ENCODE measurements around the gene TIAM1.
A peak's percentile ranks its signal among the peaks of the same experiment; 100 is the strongest.

Gene TIAM1

GRCh38 chr21:31218830-31219608 is 125.0 kb downstream of the TIAM1 start:
- TF ChIP-seq GATA2 (IDR thresholded peaks at IDR 0.05; ENCODE audit: low read depth, low read length) (no peak), GATA3 (IDR thresholded peaks at IDR 0.05; ENCODE audit: low read depth, low read length) (no peak)

- TF ChIP-seq GATA3 (IDR thresholded peaks at IDR 0.05; ENCODE audit: low read depth, low read length) (no peak), GATA2 (IDR thresholded peaks at IDR 0.05; ENCODE audit: low read depth, low read length) (no peak)
Observed at GRCh38 chr21:31216206-31216605, 127.9 kb downstream of the TIAM1 start.

- TF ChIP-seq GATA2 (IDR thresholded peaks at IDR 0.05; ENCODE audit: low read depth, low read length): no peak
- no peak for TF ChIP-seq GATA3 (IDR thresholded peaks at IDR 0.05; ENCODE audit: low read depth, low read length)
Observed at GRCh38 chr21:31213787-31214186, 130.3 kb downstream of the TIAM1 start.

DNA sequence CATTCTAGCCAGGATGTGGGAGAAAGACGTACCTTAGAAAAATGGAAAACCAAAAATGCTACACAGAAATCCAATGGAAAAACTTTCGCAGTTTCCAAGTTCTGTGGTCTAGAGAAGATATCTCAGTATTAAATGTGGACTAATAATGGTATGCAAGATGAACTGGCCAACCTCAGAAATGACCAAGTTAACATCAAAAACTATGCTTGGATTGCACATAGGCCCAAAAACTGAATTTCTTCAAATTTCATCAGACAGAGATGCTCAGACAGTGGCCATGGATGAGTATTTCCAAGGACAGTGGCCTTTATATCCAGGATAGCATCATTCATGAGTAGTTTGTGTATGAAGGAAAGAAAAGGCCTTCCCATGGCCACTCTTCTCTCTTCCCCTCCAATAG is 132.2 kb downstream of the TIAM1 start:
- TF ChIP-seq GATA3 (IDR thresholded peaks at IDR 0.05; ENCODE audit: low read depth, low read length): no peak

DNA sequence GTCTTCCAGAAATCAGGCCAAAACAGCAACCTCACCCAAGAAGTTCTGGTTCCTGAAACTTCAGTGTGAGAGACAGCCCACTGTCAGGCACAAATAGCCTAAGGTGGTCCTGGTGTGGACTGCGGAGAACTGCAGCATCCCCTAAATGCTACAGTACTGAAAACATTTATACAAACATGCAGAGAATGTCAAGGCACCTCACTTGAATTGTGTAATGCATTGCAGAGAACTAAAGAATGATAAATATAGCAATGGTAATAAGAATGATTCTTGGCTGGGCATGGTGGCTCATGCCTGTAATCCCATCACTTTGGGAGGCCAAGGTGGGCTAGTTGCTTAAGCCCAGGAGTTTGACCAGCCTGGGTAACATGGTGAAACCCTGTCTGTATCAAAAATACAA is 138.6 kb downstream of the TIAM1 start:
- no peak for TF ChIP-seq GATA3 (IDR thresholded peaks at IDR 0.05; ENCODE audit: low read depth, low read length)

GRCh38 chr21:31204801-31205200 is 139.3 kb downstream of the TIAM1 start:
- TF ChIP-seq GATA2 (IDR thresholded peaks at IDR 0.05; ENCODE audit: low read depth, low read length) (peak; percentile 74), GATA3 (IDR thresholded peaks at IDR 0.05; ENCODE audit: low read depth, low read length) (peak; percentile 50)

DNA sequence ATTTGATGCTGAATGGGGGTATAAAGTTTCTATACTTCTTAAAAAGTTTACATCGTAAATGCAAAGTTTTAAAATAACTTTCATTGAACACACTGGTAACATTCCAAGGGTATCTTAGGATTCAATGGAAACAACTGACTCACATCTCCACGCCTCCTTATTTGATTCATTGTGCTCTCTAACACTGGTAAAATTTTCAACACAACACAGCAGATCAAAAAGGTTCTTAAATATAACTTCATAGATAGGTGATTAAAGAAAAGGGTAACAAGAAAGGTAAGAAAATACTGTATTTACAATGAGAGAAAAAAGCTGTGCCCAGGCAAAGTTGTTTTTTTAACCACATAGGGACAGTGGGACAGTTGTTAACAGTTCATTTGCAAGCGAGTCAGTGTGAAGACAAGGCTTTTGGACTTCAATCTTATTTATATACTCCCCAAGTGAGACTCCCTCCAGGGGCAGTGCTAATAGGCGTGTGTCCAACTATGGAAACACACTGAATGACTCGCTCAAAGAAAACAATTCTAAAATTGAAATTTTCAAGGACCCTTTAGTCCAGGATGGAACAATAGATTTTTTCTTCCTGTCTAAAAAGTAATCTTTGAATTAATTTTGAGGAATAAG is 140.5 kb downstream of the TIAM1 start:
- no peak for TF ChIP-seq GATA2 (IDR thresholded peaks at IDR 0.05; ENCODE audit: low read depth, low read length)
- TF ChIP-seq GATA3 (IDR thresholded peaks at IDR 0.05; ENCODE audit: low read depth, low read length): no peak

DNA sequence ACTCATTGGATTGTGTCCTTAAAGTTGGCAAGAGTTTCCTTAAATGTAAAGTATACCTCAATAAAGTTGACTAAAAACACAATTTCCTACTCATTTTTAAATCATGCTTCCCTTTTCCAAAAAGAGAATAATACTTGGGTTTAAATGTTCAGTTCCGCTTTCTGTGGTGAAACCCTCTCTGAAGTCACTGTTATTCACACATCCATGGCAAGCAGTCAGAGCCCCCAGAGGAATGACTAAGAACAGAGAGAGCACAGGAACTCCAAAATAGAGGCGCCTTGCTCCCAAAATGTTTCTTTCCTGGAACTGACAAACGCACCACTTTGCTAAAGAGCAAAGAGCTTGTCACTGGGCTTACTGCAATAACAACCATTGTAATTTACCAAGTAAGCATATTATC is 142.5 kb downstream of the TIAM1 start:
- no peak for TF ChIP-seq GATA3 (IDR thresholded peaks at IDR 0.05; ENCODE audit: low read depth, low read length)
- TF ChIP-seq GATA2 (IDR thresholded peaks at IDR 0.05; ENCODE audit: low read depth, low read length): no peak

DNA sequence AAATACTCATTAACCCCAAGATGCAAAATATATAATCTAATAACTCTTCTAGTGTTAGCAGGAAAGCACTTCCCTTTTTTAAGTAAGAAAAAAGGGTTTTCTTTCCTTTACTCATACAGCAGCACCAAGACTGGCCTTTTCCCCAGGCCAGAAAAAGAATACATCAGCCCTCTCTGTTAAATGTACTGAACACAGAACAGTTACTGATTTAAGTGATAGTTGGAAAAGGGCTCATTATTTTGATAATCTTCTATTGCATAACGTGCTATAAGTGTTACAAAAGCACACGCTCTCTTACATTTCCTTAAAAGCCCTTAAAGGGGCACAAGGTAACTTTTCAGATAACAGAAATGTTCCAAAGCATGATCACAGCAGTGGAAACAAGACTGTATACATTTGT is 142.9 kb downstream of the TIAM1 start:
- no peak for TF ChIP-seq GATA2 (IDR thresholded peaks at IDR 0.05; ENCODE audit: low read depth, low read length)
- TF ChIP-seq GATA3 (IDR thresholded peaks at IDR 0.05; ENCODE audit: low read depth, low read length): no peak

DNA sequence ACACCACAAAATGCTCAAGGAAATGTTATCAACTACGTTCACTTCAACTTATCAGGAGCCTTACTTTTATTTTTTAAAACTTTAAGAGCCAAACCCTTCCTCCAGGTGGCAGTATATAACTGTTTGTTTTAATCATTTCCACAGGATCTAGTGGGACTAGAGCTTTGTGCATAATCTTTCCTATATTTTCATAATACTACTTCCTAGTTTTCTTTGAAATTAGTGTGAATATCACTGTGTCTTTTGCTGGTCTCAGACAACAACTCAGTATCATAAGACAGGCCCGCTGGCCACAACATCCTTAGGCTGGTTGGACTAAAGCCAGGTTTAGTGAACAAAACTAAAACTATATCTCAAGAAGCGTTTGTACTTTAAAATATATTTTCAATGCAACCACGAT is 145.5 kb downstream of the TIAM1 start:
- no peak for TF ChIP-seq GATA2 (IDR thresholded peaks at IDR 0.05; ENCODE audit: low read depth, low read length)
- TF ChIP-seq GATA3 (IDR thresholded peaks at IDR 0.05; ENCODE audit: low read depth, low read length): no peak

GRCh38 chr21:31196724-31197123 is 147.3 kb downstream of the TIAM1 start:
- no peak for TF ChIP-seq GATA2 (IDR thresholded peaks at IDR 0.05; ENCODE audit: low read depth, low read length)
- no peak for TF ChIP-seq GATA3 (IDR thresholded peaks at IDR 0.05; ENCODE audit: low read depth, low read length)

GRCh38 chr21:31195334-31196015 is 148.6 kb downstream of the TIAM1 start:
- TF ChIP-seq GATA2 (IDR thresholded peaks at IDR 0.05; ENCODE audit: low read depth, low read length): no peak
- no peak for TF ChIP-seq GATA3 (IDR thresholded peaks at IDR 0.05; ENCODE audit: low read depth, low read length)

DNA sequence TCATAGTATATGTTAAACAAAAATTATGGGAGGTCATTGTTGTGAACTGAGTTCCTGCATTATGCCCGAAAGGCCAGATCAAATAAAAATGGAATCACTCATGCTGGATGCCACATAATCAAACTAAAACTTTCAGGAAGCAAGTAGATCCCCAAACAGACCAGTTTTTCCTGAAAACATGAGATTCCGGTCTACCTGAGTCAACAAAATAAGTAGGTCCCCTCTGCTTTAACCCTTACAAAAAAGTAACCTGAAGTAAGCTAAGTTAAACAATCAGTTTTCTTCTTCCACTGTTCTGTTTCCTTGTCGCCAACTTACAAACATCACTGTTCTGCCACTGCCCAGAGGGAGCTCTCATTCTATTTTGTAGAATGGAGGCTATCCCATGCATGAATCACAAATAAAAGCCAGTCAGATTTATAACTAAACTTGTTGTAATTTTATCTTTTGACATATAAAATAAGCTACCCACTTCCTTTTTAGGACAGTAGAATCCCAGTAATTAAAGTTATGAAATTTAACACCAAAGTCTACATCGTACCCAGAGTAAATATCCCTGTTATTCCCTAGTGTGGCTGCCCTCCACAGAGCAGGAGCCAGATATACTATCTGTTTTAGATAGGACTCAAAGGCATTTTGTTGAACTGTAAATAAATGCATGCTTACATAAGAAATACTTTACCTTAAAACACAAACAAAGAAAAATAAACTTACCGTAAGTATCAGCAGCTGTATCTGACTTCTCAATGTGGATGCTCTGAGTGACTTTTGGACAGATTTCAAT is 149.4 kb downstream of the TIAM1 start:
- TF ChIP-seq GATA3 (IDR thresholded peaks at IDR 0.05; ENCODE audit: low read depth, low read length): no peak
- TF ChIP-seq GATA2 (IDR thresholded peaks at IDR 0.05; ENCODE audit: low read depth, low read length): no peak

GRCh38 chr21:31193761-31194160 is 150.3 kb downstream of the TIAM1 start:
- TF ChIP-seq GATA2 (IDR thresholded peaks at IDR 0.05; ENCODE audit: low read depth, low read length) (no peak), GATA3 (IDR thresholded peaks at IDR 0.05; ENCODE audit: low read depth, low read length) (no peak)

Measured in SH-SY5Y (cell line).